OCI-LY1 (cell line): ENCODE measurements around the gene TPCN1.

Experiments used
- H2AFZ ChIP-seq: fragments of 200-600 bp; sonication (generic), shearing (Covaris generic); 2 replicates; pipeline ENCODE4 v1.6.0; 2014; ENCODE audit warnings: antibody characterized with exemption, mild to moderate bottlenecking, low read length
- H3F3A ChIP-seq: fragments of 200-600 bp; sonication (generic), shearing (Covaris generic); 2 replicates; pipeline ENCODE4 v1.6.0; 2014; ENCODE audit warnings: mild to moderate bottlenecking, antibody characterized with exemption, low read length, moderate library complexity; ENCODE audit not compliant: insufficient read depth
- H3K27ac ChIP-seq: fragments of 200-600 bp; sonication (generic); 2 replicates; pipeline ENCODE4 v1.5.1; 2014; ENCODE audit warnings: low read length, mixed run types, mild to moderate bottlenecking, low read depth; ENCODE audit not compliant: poor library complexity, severe bottlenecking
- H3K27me3 ChIP-seq: fragments of 200-600 bp; sonication (generic); 2 replicates; pipeline ENCODE4 v1.6.0; 2014; ENCODE audit warnings: antibody characterized with exemption, mild to moderate bottlenecking, low read length, moderate library complexity; ENCODE audit not compliant: insufficient read depth
- H3K36me3 ChIP-seq: fragments of 200-600 bp; sonication (generic); 2 replicates; pipeline ENCODE4 v1.6.1; 2014; ENCODE audit warnings: mild to moderate bottlenecking, antibody characterized with exemption, low read length, moderate library complexity, mixed read lengths; ENCODE audit not compliant: insufficient read depth
- H3K4me1 ChIP-seq: fragments of 200-600 bp; sonication (generic); 2 replicates; pipeline ENCODE4 v1.5.1; 2014; ENCODE audit warnings: mild to moderate bottlenecking, low read length, moderate library complexity; ENCODE audit not compliant: insufficient read depth, severe bottlenecking
- H3K4me2 ChIP-seq: fragments of 200-600 bp; sonication (generic), shearing (Covaris generic); 2 replicates; pipeline ENCODE4 v1.6.1; 2014; ENCODE audit warnings: low read length
- H3K4me3 ChIP-seq: fragments of 200-600 bp; sonication (generic); 2 replicates; pipeline ENCODE4 v1.5.1; 2014; ENCODE audit warnings: low read length, low read depth, mild to moderate bottlenecking, mixed read lengths; ENCODE audit not compliant: poor library complexity, severe bottlenecking
- H3K79me2 ChIP-seq: fragments of 200-600 bp; shearing (Covaris generic); 2 replicates; pipeline ENCODE4 v1.6.1; 2016; ENCODE audit warnings: mixed run types, low read length, mixed read lengths; ENCODE audit not compliant: insufficient read depth
- H3K9ac ChIP-seq: fragments of 200-600 bp; sonication (generic), shearing (Covaris generic); 2 replicates; pipeline ENCODE4 v1.6.1; 2014; ENCODE audit warnings: mild to moderate bottlenecking, low read length, mixed read lengths
- H3K9me2 ChIP-seq: fragments of 200-600 bp; sonication (generic), shearing (Covaris generic); 2 replicates; pipeline ENCODE4 v1.6.1; 2014; ENCODE audit warnings: low read depth, mild to moderate bottlenecking, low read length, mixed read lengths
- H3K9me3 ChIP-seq: fragments of 200-600 bp; shearing (Covaris generic); 2 replicates; pipeline ENCODE4 v1.6.1; 2014; ENCODE audit warnings: low read length, mixed read lengths
- H4K20me1 ChIP-seq: fragments of 200-600 bp; sonication (generic), shearing (Covaris generic); 2 replicates; pipeline ENCODE4 v1.6.0; 2016; ENCODE audit warnings: mild to moderate bottlenecking, low read length; ENCODE audit not compliant: insufficient read depth
- CTCF ChIP-seq: fragments of 200-600 bp; sonication (generic), shearing (Covaris generic); IDR thresholded peaks from 2 replicates; pipeline ENCODE4 v1.5.1; 2017; ENCODE audit warnings: mild to moderate bottlenecking, antibody characterized with exemption, low read length, moderate library complexity, mixed read lengths
- EZH2 ChIP-seq: fragments of 200-600 bp; sonication (generic), shearing (Covaris generic); IDR thresholded peaks from 2 replicates; pipeline ENCODE4 v1.8.0; 2017; ENCODE audit warnings: borderline replicate concordance, mixed run types, mild to moderate bottlenecking, antibody characterized with exemption, low read length, moderate library complexity, mixed read lengths

The TPCN1 gene

GRCh38 chr12:113299619-113300237 is 78.5 kb downstream of the TPCN1 start:
- Histone ChIP-seq H2AFZ (no peak overlapping the region), H3K4me2 (peak overlapping the region; percentile 6; the same call in 1 of the 2 replicates), H3K9me2 (no peaks in the 10 kb centered on the region), H3K9ac (peak overlapping the region; percentile 13; the same call in 1 of the 2 replicates), H3K27me3 (no peaks in the 10 kb centered on the region), H4K20me1 (no peaks in the 10 kb centered on the region), H3F3A (no peaks in the 10 kb centered on the region), H3K27ac (peak overlapping the region; percentile 68), H3K4me1 (peaks cover 46% of the 10 kb centered on the region), H3K36me3 (peaks cover 80% of the 10 kb centered on the region), H3K79me2 (no peaks in the 10 kb centered on the region), H3K9me3 (no peaks in the 10 kb centered on the region), H3K4me3 (no peak overlapping the region)
- no peak for TF ChIP-seq CTCF
- TF ChIP-seq EZH2: no peak

GRCh38 chr12:113301811-113302210 is 80.5 kb downstream of the TPCN1 start:
- Histone ChIP-seq H3K4me1 (peaks cover 46% of the 10 kb centered on the region), H3K36me3 (peaks cover 76% of the 10 kb centered on the region), H3K27me3 (no peaks in the 10 kb centered on the region), H4K20me1 (no peaks in the 10 kb centered on the region), H3K79me2 (no peaks in the 10 kb centered on the region), H3K4me3 (no peak overlapping the region), H3K4me2 (peak overlapping the region; percentile 47; the same call in 1 of the 2 replicates), H3K9me2 (no peaks in the 10 kb centered on the region), H2AFZ (no peak overlapping the region), H3K9ac (no peak overlapping the region), H3K27ac (peak overlapping the region; percentile 73), H3K9me3 (no peaks in the 10 kb centered on the region), H3F3A (no peaks in the 10 kb centered on the region)
- TF ChIP-seq CTCF (no peak), EZH2 (no peak)

GRCh38 chr12:113302466-113302865 is 81.2 kb downstream of the TPCN1 start:
- Histone ChIP-seq H3K4me2 (peak overlapping the region; percentile 47), H3K79me2 (no peaks in the 10 kb centered on the region), H3K9me2 (no peaks in the 10 kb centered on the region), H4K20me1 (no peaks in the 10 kb centered on the region), H2AFZ (no peak overlapping the region), H3K4me3 (peak overlapping the region; percentile 14), H3K36me3 (peaks cover 74% of the 10 kb centered on the region), H3K9me3 (no peaks in the 10 kb centered on the region), H3K27ac (peak overlapping the region; percentile 73), H3K9ac (peak overlapping the region; percentile 10; the same call in 1 of the 2 replicates), H3K27me3 (no peaks in the 10 kb centered on the region), H3F3A (no peaks in the 10 kb centered on the region), H3K4me1 (peaks cover 46% of the 10 kb centered on the region)
- TF ChIP-seq CTCF (no peak), EZH2 (no peak)
